GM19043 (cell line): Measurements from ENCODE around the gene ZIC2.

Experiments used
- ATAC-seq: cut with Tn5 transposase; IDR thresholded peaks from one replicate; pipeline ENCODE4 v1.9.1; 2021; ENCODE audit warnings: low read depth; ENCODE audit not compliant: unreplicated experiment

ZIC2 gene

DNA sequence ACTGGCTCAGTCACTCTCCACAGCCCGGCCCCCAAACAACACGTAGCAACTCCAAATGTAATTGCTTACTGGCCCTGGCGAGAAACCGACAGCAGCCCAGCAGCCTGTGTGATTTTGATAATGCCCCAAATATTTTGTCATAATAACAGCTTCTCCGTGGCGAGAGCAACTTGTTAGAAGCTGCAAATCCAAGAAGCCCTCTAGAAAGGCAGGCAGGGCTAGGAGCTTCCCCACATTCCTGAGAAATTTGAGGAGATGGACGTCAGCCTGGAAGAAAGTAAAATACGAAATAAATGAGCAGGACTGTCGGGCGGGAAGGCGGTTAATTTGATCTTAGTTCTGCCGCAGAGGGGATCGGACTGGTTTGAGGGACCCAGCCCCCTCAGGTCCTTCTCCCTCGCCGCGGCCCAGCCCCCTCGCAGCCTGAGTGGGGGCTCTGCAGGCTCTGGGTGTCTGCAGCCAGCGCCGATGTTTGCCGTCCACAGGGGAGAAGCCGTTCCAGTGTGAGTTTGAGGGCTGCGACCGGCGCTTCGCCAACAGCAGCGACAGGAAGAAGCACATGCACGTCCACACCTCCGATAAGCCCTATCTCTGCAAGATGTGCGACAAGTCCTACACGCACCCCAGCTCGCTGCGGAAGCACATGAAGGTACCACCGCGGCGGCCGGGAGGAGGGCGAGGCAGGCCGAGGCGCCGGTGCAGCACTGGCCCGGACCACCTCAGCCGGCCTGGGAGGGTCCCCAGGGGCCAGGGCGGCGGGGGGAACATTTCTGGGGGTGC lies 3.1 kb downstream of the ZIC2 start:
- ATAC-seq: no peak

DNA sequence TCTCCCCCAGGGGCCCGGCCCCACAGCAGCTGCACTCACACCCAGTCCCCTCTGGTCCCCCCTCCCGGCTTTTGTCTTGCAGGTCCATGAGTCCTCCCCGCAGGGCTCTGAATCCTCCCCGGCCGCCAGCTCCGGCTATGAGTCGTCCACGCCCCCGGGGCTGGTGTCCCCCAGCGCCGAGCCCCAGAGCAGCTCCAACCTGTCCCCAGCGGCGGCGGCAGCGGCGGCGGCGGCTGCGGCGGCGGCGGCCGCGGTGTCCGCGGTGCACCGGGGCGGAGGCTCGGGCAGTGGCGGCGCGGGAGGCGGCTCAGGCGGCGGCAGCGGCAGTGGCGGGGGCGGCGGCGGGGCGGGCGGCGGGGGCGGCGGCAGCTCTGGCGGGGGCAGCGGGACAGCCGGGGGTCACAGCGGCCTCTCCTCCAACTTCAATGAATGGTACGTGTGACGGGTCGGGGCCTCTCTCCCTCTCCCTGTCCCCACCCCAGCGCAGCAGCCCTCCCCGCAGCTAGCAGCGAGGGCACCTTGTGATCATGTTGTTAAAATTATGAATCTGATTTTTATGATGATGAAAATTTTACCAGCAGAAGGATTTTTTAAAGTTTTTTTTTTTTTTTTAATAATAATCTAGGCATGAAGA lies 3.8 kb downstream of the ZIC2 start:
- ATAC-seq: no peak

- no peak for ATAC-seq
Measured at GRCh38 chr13:99985886-99986527, 4.4 kb downstream of the ZIC2 start.

- ATAC-seq: no peak
Measured at GRCh38 chr13:99986741-99987140, 5.2 kb downstream of the ZIC2 start.

DNA sequence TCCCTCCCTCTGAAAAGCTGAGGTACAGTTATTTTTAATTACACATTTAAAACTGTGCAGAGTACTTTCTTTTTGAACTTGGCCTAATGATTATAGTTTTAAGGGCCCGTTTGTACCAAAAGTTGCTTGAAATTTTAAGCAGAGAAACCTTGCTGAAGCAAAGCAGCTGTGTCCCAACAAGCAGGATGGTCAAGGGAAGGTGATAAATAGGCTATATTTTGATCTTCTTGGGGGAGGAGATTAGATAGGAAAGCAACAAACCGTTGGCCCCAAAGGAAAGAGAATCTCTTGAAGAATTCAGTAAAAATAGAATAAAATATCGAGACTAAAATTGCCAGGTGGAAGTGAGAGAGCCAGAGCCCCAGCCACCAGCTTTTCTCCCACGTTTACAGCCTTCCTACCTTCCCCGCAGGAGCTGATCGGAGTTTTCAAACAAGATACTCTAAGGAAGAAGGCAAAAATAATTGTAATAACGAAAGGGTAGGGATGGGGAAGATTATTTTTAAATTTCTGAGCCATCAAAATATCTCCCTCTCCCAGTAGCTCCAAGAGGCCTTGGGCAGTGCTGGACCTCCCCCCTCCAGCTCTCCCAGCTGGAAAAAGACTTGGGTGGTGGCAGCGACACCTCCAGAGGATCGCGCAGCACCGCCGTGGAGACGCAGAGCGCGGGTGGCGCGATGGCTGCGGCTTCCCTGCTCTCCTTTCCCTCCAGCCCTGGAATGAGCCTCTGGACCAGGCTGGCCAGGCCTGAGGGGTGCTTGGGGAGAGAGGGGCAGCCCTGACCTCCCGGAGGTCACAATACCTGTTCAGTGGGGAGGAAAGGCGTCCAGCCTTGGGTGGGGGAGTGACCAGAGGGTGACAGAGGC lies 5.8 kb downstream of the ZIC2 start:
- no peak for ATAC-seq

- ATAC-seq: no peak
Measured at GRCh38 chr13:99988529-99989275, 7.1 kb downstream of the ZIC2 start.

DNA sequence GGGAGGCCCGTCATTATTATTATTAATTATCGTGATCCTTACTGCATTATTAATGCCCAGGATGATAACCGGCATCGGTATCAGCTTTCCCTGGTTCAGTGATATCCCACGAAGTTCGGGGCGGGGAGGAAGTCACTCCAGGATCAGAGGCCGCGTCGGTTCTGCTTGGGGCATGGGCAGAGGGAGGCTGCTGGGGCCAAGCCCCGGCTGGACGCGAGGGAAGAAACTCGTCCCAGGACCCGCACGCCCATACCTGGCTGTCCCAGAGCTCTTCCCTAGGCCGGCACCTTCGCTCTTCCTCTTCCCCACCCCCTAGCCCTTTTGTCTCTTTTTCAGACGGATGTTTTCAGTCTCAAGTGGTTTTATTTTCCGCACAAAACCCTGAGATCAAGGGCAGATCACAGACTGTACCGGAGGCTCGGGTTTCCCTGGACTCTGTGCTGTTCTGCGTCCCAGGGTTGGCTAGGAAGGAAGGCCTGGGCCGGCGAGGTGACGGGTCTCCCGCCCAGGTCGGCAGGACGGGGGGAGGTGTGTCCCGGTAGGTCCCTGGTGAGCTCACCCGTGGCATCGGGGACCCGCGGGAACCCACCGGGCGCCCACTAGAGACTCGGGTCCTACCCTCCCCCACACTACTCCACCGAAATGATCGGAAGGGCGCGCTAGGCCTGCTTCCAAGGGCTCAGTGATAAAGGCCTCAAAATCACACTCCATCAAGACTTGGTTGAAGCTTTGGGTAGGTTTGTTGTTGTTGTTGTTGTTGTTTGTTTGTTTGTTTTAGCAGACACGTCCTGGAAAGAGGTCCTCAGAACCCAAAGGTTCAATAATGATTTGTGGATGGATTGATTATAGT lies 7.9 kb downstream of the ZIC2 start:
- no peak for ATAC-seq

GRCh38 chr13:99990126-99990977 lies 8.8 kb downstream of the ZIC2 start:
- ATAC-seq: no peak

DNA sequence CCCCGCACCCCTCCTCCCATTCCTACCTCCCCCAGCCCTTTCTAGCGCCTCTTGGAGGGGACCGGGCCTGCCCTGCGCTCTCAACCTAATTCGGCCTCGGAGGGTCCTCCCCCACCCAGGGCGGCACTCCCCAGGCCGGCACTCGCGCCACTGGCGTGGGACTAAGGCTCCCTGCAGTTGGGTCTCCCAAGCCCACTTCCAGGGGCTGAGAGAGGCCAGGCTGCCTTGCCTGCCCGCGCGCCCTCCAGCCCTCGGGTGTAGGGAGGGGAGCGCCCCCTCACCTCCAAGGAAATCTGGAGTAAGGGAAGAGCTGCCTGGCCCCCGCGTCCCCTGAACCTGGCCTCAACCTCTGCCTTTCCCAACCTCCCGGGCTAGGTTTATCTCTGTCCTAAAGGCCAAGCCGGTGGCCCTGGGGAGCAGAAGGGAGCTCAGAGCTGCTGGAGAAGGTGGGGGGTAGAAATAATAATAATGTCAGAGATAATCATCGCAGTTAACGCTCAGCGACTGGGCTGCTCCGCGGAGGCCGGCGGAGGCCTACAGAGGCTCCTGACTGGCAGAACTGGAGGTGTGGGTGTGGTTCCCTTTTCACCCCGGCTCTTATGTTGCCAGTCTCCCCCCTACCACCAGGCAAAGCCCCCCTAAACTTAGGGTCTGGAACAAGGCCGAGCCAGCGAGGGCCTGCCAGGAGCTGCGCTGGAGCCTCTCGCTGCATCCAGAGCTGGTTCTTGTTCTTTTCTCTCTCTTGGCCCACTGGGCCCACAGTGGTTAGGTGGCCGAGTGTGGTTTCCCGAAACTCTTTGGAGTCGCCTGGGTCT lies 9.6 kb downstream of the ZIC2 start:
- no peak for ATAC-seq

DNA sequence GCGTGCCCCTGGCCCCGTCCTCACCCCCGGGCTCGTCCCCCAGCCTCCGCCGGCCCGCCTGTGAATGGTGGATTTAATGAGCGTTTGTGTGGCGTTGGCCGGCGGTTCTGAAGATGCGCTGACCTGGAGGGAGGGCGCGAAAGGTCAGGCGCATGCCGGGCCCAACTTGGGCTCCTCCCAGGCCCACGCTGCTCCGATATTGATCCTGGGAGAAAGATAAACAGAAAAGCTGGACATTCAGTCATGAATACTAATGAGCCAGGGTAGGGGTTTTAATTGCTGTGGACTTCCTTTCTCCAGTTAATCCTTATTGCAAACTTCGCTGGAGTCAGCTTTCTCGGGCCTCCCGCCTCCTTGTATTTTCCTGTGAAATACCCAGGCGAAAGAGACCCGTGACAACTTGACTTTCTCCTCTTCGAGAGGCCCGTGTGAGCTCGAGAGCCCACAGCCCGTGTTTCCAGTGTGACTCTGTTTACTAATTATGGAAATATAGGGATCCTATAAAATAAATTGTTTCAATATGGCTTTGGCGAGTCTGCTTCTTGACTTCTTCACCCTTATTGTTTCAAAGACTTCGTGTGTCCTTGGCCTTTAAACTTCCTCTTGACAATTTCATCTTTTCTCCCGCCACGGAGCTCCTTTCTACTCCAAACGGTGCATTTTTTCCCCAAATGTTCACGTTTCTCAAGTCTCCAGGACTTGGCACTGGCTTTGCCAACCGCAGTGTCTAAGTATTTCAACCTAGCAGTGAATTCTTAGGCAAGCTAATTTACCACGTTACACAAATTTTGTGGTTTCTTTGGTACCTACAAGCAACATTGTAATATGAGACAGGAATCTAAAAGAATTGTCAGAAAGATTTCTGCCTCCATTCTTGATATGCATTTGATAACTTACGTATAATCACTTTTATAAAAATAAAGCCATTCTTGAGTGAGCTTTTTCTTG lies 10.5 kb downstream of the ZIC2 start:
- no peak for ATAC-seq

GRCh38 chr13:99992949-99993351 lies 11.4 kb downstream of the ZIC2 start:
- ATAC-seq: no peak

DNA sequence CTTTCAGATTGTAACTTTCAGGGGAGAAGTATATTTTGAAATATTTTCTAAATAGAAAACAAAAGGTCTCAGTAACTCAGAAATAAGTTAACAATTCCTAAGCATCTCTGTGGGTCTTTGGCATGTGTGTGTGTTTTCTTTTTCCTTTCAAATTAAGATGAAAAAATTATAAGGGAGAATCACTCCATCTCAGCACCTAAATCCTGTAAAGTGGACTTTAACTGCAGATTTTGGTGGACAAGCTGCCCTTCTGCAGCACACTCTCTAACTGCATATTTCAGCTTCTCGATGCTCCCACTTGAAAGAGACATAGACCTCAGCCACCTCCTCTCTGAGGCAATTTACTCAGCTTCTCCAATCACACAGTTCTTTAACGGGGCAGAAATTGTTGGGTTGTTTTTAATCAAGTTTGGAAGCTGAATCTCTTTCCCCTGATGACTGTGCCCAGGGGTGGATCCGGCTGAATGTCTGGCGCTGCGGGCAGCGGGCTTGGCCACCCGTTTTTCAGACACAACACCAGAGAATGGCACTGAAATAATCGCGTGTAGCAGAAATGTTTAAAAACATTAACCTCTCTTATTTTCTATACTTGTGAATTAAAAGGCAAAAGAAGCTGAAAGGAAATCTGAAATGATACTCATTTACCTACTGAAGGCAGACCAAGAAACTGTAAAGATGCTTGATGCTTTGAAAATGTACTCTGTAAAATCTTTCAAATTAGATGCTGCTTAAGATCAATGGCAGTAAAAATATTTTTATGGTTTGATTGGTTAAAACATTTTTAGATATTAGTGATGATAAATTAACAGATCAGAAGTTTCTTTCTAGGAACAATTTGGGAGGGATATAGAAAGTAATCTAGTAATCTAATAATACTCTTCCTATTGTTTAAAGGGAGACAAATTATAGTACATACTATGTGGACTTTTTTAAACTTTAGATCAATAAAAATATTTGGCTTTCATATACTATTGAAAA lies 12.4 kb downstream of the ZIC2 start:
- no peak for ATAC-seq

DNA sequence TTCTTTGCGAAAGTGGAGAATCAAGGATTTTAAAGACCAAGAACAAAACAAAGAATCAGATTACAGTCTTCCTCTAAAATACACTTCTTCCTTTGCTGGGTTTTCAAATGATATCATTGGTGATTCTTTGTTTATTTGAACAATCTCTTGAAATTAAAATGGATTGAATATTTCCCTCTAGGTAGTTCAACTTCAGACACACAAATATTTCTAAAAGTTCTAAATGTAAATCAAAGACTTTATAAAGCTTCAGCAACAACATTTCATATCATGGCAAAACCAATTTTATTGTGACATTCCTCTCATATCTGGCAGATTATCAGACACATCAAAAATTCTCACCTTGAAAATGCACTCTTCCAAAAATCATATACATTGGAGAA lies 13.0 kb downstream of the ZIC2 start:
- no peak for ATAC-seq

DNA sequence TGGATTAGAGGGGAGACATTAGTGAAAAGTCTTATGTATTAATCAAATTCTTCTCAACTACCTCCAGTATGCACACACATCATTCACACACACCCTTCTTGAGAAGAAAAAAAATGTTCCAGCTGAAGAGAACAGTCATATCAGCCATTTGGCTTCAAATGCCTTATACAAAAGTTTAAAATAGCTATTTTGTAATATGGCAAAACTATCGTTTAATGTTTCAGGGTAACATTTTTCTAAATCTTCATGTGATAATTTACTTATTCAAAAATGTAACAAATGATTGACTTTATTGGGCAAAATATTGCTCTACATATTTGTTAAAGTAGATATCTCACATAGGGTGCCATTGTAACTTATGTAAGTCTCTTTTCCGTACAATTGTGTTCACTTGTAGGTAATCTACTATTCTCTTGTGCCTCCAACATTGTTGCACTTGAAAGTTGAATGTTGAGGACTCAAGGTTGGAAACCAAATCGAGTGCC lies 13.6 kb downstream of the ZIC2 start:
- ATAC-seq: no peak
